Testis (tissue), 2 donors: ENCODE measurements around the gene TTC28.
"Not testable (repeated sequence)": the region's sequence is repeated elsewhere in the genome, so short reads cannot be mapped to it uniquely, and the experiment has no call there.

ENCODE experiments used
- POLR2A ChIP-seq: fragments of 450-650 bp; IDR thresholded peaks from one replicate; pipeline ENCODE4 v1.6.1; 2017; ENCODE audit warnings: antibody characterized with exemption, mild to moderate bottlenecking, moderate library complexity
- TF ChIP-seq, protein P1 (sequence below), 3 experiments: fragments of 450-650 bp in 2 of 3; fragments of 200-600 bp in 1 of 3; sonication (generic) in 1 of 3; IDR thresholded peaks; one replicate each; pipeline ENCODE4 v1.5.1; 2016 to 2019; ENCODE audit warnings: antibody characterized with exemption in 3 of 3, mild to moderate bottlenecking in 2 of 3, moderate library complexity in 1 of 3

DNA sequence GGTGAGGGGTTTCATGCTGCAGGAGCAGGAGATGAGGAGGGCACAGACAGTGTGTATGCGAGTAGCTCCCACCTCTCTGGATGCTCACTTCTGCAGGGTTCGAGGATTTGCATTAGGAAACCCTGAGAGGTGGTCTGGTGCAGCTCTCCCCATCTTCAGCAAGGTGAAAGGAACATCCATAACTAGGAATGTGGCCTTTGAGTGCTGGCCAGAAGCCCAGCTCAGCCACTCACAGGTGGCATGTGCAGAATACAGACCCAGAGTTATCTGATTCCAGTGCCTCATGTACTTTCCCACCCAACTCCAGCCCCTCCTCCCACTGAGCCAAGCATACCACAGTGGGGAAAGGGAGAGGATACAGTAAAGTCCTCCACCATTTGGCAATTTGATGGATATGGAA, 10.2 kb upstream of the TTC28 start:
- TF ChIP-seq POLR2A = not testable (repeated sequence)
- TF ChIP-seq, protein P1, sequence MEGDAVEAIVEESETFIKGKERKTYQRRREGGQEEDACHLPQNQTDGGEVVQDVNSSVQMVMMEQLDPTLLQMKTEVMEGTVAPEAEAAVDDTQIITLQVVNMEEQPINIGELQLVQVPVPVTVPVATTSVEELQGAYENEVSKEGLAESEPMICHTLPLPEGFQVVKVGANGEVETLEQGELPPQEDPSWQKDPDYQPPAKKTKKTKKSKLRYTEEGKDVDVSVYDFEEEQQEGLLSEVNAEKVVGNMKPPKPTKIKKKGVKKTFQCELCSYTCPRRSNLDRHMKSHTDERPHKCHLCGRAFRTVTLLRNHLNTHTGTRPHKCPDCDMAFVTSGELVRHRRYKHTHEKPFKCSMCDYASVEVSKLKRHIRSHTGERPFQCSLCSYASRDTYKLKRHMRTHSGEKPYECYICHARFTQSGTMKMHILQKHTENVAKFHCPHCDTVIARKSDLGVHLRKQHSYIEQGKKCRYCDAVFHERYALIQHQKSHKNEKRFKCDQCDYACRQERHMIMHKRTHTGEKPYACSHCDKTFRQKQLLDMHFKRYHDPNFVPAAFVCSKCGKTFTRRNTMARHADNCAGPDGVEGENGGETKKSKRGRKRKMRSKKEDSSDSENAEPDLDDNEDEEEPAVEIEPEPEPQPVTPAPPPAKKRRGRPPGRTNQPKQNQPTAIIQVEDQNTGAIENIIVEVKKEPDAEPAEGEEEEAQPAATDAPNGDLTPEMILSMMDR (IDR thresholded peaks at IDR 0.05) = not testable (repeated sequence)
